HG03439 (cell line): Measurements from ENCODE around the gene CYB561A3.
A peak's percentile ranks its signal among the peaks of the same experiment; 100 is the strongest.
"Not testable (repeated sequence)": the region's sequence is repeated elsewhere in the genome, so short reads cannot be mapped to it uniquely, and the experiment has no call there.

ENCODE experiments used
- ATAC-seq: cut with Tn5 transposase; IDR thresholded peaks from one replicate; pipeline ENCODE4 v1.9.1; 2021; ENCODE audit warnings: mild to moderate bottlenecking, moderate library complexity; ENCODE audit not compliant: unreplicated experiment

CYB561A3 gene, protein sequence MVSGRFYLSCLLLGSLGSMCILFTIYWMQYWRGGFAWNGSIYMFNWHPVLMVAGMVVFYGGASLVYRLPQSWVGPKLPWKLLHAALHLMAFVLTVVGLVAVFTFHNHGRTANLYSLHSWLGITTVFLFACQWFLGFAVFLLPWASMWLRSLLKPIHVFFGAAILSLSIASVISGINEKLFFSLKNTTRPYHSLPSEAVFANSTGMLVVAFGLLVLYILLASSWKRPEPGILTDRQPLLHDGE

DNA sequence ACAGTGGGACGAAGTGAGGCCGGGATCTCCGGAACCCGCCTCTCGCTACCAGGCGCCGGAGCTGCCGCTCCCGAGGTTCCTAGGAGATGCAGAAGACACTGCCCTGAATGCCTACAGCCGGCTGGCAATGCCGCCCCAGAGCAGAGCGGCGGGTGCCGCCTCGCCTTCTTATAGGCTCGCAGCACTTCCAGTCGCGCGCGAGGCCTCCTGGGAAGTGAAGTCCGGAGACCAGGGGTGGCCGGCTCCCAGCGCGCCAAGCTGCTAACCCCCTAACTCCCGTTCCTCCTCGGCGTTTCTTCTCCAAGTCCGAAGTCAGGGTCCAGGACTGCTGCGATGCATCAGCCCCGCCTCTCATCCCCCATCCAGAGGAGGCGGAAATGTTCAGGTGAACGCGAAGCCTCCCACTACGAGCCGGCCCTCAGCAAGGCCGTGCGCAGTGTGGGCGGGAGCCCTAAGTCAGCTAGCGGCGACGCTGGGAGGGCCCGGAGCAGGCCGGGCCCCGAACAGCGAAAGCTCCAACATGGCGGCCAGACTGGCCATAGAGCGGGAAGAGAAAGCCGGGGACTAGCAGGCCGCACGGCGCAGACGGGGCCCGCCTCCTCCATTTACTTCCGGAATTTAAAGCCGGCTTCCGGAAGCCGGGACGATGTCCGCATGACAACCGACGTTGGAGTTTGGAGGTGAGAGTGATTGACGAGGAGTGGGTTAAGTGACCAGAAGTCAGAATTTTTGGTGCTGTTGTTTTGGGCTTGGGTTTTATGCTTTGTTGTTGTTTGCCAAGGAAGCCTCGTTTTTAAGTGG lies at the start of gene CYB561A3, which contains the start of gene TMEM138:
Gene CYB561A3 (minus strand): TSS at position 142 of the 801 bp plus-strand sequence. CDS start 5,169 bp downstream, outside the sequence.
Gene TMEM138 (plus strand): TSS at position 634 of the 801 bp plus-strand sequence. CDS start 2,017 bp downstream, outside the sequence.
- ATAC-seq, result peak; percentile 80

DNA sequence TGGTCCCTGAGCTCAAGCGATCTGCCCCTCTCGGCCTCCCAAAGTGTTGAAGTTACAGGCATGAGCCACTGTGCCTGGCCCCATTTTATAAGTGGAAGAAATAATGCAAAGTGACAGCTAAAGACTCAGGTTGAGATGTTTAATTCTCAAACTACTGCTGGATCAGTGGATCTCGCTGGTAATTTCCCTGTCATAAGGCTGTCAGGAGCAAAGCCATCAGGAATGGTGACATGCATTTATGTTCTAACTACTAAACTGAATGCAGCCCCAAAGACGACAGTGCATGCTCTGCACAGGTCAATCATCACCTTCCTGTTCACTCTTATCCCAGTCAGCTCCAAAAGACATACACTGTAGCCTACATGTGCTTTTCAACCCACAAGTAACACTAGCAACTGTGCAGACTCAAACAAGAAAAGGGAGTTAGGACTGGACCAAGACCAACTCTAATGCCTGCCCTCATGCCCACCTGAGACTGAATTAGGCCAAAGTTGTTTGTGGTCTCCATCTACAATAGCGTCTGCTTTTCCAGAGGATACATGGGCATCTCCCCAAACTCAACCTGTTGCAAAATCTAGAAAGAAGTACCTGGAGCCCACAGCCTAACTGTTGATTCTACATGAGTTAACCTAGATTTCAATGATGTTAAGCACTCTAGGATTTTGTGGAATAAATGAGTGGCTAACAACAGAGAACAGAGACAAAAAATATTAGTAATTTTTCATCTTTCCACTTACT lies 45.5 kb upstream of the CYB561A3 start:
- ATAC-seq, result no peak

DNA sequence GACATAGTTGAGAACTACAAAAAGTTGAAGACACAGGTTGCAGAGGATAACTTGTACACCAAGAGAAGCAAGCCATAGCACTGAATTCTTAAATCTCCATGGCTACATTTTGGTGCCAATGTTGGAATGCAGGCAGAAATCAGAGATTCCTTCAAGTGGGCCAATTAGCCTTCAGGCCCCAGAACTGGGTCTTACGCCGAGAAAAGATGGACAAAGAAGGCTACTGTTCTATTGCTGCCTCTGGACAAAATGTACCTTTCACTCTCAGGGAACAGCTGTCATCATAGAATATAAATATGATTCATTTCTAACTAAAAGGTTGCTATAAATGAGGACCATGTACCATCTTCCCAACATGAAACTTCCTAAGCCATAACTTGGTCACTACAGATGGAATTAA lies 44.4 kb upstream of the CYB561A3 start:
- no peak for ATAC-seq

DNA sequence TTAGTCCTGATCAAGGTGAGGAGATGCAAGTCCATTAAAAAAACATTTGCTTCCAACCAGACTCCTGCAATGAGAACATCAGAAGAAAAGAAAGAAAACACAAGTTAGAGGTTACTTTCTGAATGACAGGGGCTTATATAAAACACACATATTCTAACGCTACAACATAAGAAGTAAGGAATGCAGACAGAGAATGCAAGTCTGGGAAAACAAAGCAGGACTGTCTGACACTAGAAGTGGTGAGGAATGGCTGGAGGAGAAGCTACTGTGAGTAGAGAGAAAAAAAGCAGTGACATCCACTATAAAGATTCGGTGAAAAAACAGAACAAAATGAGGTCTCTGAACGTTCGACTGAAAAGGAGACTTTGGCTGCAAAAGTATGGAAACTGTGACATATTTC lies 43.0 kb upstream of the CYB561A3 start:
- ATAC-seq, result no peak

DNA sequence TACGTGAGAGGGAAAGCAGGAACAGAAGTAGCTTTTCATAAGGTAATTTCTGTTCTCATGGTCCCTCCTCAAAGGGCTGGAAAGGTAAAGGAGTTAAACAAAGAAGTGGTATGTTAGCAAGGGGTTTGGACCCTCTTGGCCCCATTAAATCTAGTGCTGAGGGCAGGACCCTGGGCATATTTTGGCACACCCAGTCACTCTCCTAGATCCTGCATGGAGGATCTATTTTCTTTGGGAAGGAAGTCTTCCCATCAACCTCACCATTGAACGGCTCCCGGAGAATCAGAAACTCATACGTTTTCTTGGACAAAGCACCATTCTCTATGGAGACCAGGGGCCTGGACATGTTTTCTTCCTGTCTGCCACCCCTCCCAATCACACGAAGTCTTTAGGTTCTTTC lies 42.4 kb upstream of the CYB561A3 start:
- ATAC-seq, result no peak

DNA sequence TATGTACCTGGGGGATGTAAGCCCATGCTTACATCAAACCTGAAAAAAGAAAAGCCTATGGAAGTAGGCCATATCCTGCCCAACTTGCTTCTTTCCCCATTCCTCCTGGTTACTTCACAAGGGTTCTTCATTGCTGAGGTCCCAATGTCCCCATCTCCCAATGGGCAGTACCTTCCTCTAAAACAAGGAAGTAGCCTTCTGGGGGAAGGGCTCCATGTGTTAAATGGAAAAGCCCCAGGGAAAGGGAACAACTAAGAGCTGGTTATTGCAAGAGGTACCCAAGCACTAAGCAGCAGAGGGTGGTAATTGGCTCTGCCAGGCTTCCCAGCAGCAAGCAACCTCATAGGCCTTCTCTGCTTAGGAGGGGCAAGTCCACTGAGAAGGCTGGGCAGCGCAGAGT lies 42.0 kb upstream of the CYB561A3 start:
- ATAC-seq, result no peak

DNA sequence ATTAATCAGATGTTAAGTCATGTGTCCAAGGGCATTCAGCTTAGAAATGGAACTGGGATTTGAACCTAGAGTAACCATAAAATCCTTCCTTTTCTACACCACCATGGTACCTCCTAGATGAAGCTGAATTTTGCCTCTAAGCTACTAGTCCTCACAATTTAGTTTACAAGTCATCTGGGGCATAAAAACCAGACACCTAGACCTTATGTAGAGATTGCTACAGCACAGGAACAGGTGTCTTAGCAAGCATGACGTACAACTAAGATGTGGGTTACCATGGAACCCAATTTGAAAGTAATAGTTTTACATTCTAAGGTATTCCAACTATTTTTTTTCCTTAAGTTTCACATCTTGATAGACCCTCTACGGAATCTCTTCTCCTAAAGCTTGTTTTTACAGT lies 39.9 kb upstream of the CYB561A3 start:
- no peak for ATAC-seq

DNA sequence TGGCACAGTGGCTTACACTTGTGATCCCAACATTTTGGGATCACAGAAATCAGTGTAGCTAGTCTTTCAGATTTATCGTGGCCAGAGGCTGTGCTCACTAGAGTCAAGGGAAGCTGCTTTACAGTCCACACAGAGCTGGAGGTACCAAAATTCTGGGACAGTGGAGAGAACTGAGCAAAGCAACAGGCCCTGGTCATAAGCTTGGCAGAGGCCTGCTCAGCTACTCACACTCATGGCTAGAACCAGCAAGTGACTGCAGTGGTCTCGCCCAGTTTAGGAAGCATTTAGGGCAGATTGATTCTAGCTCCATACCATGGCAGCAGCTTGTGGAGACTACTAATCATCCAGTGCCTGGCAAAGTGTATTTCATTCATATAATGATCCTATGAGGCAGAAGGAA lies 39.5 kb upstream of the CYB561A3 start:
- ATAC-seq, result no peak

DNA sequence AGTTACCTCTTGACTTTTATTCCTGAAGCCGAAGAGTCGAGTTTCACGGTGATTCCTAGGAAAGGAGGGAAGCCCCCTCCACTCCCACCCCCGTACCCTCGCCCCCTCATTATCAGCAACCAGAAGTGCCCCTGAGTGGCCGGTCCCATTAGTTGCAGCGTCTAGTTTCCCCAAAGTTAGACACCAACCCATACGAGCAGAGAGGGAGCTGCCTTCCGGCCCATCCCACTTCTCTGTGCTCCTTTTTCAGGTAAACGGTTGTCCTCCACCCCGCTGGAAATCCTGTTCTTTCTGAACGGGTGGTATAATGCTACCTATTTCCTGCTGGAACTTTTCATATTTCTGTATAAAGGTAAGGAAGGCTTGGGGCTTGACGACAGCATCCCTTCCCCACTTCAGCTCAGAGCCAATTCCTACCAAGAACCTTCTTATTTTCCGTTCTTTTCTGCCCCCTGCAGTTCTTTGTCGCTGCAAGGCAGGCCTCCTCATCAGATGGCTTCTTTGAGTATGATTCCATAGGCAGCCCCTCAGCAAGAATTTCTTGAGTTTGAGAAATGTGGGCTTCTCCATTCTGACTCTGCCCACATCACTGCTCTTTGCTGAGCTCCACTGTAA lies 31.4 kb upstream of the CYB561A3 start:
- no peak for ATAC-seq

DNA sequence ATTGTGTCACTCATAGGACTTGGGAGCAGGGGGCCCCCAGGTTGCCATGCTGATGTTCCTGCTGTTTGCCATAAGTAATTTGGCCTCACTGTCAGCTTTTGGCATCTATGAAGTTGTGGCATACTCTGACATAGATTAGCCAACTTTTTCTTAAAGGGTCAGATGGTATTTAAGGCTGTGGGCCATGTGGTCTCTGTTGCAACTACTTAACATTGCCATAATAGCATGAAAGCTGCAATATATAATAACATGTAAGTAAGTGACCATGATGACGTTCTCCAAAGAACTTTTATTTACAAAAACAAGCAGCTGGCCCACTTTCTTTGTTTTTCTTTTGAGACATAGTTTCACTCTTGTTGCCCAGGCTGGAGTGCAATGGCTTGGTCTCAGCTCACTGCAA lies 28.5 kb upstream of the CYB561A3 start:
- no peak for ATAC-seq

DNA sequence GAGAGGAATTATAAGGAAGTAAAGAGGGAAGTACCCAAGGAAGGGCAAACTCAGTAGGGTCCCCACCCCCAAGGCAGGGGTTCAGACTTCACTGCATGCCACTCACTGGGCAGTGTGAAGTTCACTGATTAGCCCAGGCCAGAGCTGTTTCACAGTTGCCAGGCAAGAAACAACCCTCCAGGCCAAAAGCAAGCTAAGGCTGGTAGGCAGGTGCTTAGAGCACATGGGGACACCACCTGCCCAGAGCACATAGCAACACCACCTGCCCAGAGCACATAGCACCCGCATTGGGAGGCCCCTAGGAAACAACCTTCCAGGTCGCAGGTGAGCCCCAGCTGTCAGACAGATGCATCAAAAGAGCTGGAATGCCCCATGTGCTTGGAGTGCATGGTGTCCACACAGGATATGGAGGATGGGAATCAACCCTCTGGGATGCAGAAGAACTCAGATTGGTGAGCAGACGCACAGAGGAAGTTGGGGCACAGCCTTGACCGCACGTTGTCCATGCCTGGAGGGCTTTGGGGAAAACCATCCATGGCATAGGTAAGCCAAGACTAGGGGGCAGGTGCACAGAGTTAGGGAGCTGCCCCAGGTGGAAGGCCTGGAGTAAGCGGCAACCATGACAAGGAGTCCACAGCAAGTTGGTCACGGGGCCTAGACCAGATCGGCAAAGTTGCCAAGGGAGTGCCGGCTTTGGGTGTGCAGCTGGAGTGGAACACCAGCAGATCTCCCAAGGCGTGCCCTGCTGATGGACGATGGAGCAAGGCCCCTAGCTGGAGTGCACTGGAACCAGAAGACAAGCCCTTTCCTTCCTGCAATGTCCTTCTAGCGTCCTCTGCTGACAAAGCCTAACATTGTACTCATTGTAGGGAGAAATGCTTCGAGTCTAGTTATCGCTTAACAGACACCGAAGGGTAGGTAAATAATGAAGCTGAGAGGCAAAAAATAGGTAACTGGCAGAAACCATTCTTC lies 22.9 kb upstream of the CYB561A3 start:
- no peak for ATAC-seq

DNA sequence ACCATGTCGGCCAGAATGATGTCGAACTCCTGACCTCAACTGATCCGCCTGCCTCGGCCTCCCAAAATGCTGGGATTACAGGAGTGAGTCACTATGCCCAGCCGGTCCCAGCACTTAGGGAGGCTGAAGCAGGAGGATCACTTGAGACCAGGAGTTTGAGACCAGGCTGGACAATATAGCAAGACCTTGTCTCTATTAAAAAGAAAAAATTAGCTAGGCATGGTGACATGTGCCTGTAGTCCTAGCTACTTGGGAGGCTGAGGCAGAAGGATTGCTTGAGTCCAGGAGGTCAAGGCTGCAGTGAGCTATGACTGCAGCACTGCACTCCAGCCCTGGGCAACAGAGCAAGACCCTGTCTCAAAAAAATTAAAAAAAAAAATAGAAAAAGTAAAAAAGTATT lies 22.2 kb upstream of the CYB561A3 start:
- not testable (repeated sequence) for ATAC-seq

DNA sequence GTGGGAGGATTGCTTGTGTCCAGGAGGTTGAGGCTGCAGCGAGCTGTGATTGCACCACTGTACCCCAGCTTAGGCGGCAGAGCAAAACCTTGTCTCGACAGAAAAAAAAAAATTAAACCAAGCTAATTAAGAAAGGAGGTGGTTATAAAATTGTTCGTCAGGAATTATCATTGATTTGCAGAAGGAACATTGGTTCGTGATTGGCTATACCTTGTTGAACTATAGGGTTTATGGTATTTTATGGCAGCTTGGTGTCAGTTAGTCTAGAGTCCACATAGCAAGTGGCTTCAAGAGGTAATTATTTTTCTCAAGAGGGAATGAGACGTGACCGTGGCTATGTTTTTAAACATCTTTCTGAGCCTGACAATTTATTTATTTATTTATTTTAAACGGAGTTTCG lies 19.2 kb upstream of the CYB561A3 start:
- no peak for ATAC-seq

DNA sequence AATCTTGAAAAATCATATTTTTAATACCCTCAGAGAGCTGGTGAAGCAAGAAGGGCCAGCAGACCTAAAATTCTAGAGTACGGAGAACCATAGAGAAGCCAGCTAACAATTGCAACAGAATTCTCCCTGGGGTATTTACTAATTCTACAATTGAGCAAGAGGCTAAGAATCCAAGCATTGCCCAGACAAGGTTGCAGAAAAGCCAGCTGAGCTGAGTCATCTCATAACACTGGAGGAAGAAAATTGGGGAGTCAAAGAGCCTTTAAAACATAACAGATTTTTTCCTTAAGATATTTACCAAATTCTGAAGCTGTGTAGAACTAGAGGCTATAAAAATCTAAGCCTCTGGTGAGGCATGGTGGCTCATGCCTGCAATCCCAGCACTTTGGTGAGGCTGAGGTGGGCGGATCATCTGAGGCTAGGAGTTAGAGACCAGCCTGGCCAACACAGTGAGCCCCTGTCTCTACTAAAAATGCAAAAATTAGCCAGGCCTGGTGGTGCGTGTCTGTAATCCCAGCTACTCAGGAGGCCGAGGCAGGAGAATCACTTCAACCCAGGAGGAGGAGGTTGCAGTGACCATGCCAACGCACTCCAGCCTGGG lies 17.1 kb upstream of the CYB561A3 start:
- ATAC-seq, result no peak

DNA sequence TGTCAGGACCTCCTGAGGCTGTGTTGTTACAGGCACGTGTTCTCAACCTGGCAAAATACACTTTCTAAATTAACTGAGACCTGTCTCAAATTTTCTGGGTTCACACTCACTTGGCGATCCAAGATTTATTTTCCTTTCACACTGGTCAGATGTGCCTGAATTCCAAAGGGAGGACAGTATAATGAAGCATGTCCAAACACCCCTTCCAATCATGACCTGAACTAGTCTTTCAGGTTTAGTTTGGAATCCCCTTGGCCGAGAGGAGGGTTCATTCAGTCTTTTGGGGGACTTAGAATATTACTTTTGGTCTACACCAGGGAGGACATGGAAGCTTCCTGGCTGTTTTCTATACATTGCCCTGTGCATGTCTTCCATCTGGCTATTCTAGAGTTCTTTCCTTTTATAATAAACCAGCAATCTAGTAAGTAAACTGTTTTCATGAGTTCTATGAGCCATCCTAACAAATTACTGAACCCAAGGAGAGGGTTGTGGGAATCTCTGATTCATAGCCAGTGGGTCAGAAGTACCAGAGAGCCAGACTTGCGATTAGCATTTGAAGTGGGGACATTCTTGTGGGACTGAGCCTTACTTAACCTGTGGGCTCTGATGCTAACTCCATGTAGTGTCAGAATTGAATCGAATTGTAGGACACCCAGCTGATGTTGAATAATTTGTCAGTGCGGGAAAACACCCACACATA lies 15.9 kb upstream of the CYB561A3 start:
- no peak for ATAC-seq

DNA sequence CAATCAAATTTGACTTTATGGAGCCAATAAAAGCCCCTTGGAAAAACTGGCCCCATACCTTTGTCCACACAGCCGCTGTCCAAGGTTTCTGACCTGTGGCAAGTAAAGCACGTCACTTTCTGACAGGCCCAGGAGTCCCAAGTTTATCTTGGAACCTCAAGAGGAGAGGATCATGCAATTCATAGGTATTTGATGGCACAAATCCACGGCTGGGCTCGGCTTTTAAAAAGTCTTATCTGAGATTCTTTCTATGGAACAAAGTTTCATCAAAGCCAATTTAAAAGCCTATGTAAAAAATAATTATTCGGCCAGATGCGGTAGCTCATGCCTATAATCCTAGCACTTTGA lies 14.1 kb upstream of the CYB561A3 start:
- no peak for ATAC-seq

DNA sequence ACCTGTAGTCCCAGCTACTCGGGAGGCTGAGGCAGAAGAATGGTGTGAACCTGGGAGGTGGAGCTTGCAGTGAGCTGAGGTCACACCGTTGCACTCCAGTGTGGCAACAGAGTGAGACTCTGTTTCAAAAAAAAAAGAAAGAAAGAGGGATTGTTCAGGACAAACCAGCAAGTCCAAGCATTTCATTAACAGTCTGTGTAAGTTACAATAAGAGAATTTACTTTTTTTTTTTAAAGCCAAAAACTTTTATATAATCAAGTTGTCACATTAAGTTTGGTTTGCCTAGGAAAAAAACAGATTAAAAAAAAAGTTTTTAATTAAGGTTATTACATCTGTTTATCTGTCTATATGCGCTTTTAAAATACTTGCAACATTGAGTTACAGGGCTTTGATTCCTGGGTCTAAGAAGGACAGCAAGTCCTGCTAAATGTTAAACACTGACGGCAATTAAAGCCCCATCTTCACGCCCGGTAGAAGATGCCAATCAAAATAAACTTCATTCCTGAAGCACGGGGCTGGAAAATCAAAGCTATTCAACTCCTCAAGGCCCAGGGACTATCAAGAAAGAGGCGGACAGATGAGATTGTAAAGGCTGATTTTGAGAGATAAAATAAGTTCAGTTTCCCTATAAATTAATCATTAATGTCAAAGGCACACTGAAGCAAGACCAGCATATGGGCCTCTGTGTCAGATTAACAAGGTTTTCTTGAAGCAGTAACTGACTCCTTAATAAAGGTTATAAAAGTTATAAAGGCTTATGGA lies 11.2 kb upstream of the CYB561A3 start:
- ATAC-seq, result no peak

DNA sequence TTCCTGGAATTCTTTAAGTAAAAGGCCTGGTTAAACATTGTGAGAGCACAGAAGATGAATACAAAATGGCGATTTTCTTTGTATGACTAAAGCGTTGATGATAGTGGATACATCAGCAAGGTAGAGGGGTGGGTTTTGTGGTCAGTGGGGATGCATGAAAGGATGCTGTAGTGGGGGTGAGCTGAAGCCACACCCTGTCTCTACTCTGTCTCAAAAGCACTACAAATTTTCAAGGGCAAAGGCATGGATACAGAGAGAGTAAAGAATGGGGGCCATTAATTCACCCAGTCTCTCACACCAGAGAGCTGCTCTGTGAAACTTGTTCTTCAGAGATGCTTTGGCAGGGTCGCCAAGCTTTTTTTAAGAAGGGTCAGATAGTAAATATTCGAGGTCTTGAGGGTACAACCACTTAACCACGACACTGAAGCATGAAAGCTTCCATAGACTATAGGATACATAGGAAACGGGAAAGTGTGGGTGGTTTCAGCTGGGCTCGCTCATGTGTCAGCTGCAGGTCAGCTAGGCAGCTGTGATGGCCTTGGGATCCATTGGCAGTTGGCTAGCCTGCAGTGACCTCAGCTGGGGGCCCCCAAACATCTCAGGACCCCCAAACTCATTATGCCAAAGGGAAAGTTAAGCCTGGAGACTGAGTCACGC lies 8.8 kb upstream of the CYB561A3 start:
- ATAC-seq, result no peak
